ENCODE measurements around the gene ZNF268. TPM values are rescaled to one million over a fixed set of nuclear protein-coding genes. Genes with fewer than 3 reads are reported as not detected.

Gene ZNF268
- total RNA-seq, 1 experiment from 2014 or later, result 12.2 TPM

- no peaks in the 10 kb centered on the region for H3K27me3 ChIP-seq (ENCODE audit: insufficient read depth, low read length)
- TF ChIP-seq ATF3 (IDR thresholded peaks at IDR 0.05) (no peak), POLR2AphosphoS5 (IDR thresholded peaks at IDR 0.05; ENCODE audit: low read depth, low read length) (no peak)
- no peaks in the 10 kb centered on the region for H3K4me1 ChIP-seq (ENCODE audit: control insufficient read depth in 1 of 2, insufficient read depth in 2 of 2, low read length in 2 of 2)
- ChIA-PET CTCF (no interaction called here), RAD21 (ENCODE audit: low non-redundant PET in 1 of 2, low total read pairs in 2 of 2, uncharacterized antibody in 2 of 2, unreplicated experiment in 2 of 2) (no interaction called here), POLR2A (no interaction called here)
- no peak overlapping the region for H3K9ac ChIP-seq (ENCODE audit: low read length)
- H2AFZ ChIP-seq (ENCODE audit: low read depth, low read length, poor library complexity, severe bottlenecking), result no peak overlapping the region
- no peaks in the 10 kb centered on the region for H3K79me2 ChIP-seq (ENCODE audit: insufficient read depth, low read length)
- H3K27ac ChIP-seq (ENCODE audit: low read depth, low read length), result no peak overlapping the region
- H3K4me2 ChIP-seq (ENCODE audit: low read length), result no peak overlapping the region
- H3K9me3 ChIP-seq (ENCODE audit: control insufficient read depth in 1 of 2, insufficient read depth in 1 of 2, low read depth in 1 of 2, low read length in 2 of 2), result peaks cover 52 to 55% of the 10 kb centered on the region in 2 experiments
- DNase-seq (ENCODE audit: low read depth, low spot score) (no peak), ATAC-seq (no peak)
- no peaks in the 10 kb centered on the region for H4K20me1 ChIP-seq (ENCODE audit: insufficient read depth)
- peaks cover 2 to 25% of the 10 kb centered on the region in 2 experiments; a peak in 2 of 4 replicates for H3K36me3 ChIP-seq (ENCODE audit: control insufficient read depth in 1 of 2, insufficient read depth in 2 of 2, low read length in 2 of 2)
- H3K4me3 ChIP-seq (replicated peaks in 1 of 2; ENCODE audit: low read depth in 1 of 2, low read length in 2 of 2), result no peak overlapping the region
- intact Hi-C loops (cut with micrococcal nuclease), result no loop called here
- no peaks in the 10 kb centered on the region for H3K9me2 ChIP-seq (ENCODE audit: insufficient read depth)
- no TSS peak for BruUV-seq (replicated peaks)
Observed at GRCh38 chr12:133201888-133202287, 20.6 kb downstream of the ZNF268 start.

- no peak overlapping the region for H2AFZ ChIP-seq (ENCODE audit: low read depth, low read length, poor library complexity, severe bottlenecking)
- H3K4me1 ChIP-seq (ENCODE audit: control insufficient read depth in 1 of 2, insufficient read depth in 2 of 2, low read length in 2 of 2), result no peaks in the 10 kb centered on the region
- H3K4me2 ChIP-seq (ENCODE audit: low read length), result no peak overlapping the region
- RAD21 ChIA-PET (ENCODE audit: low non-redundant PET in 1 of 2, low total read pairs in 2 of 2, uncharacterized antibody in 2 of 2, unreplicated experiment in 2 of 2), result no interaction called here
- H3K9me3 ChIP-seq (ENCODE audit: control insufficient read depth in 1 of 2, insufficient read depth in 1 of 2, low read depth in 1 of 2, low read length in 2 of 2), result peaks cover 52 to 57% of the 10 kb centered on the region in 2 experiments
- no peak overlapping the region for H3K9ac ChIP-seq (ENCODE audit: low read length)
- H3K27ac ChIP-seq (ENCODE audit: low read depth, low read length), result no peak overlapping the region
- BruUV-seq (replicated peaks), result no TSS peak
- ATAC-seq (no peak), DNase-seq (ENCODE audit: low read depth, low spot score) (no peak)
- POLR2A ChIA-PET, result no interaction called here
- no peaks in the 10 kb centered on the region for H4K20me1 ChIP-seq (ENCODE audit: insufficient read depth)
- peaks cover 2 to 25% of the 10 kb centered on the region in 2 experiments; a peak in 2 of 4 replicates for H3K36me3 ChIP-seq (ENCODE audit: control insufficient read depth in 1 of 2, insufficient read depth in 2 of 2, low read length in 2 of 2)
- TF ChIP-seq REST (IDR thresholded peaks at IDR 0.05; ENCODE audit: low read depth) (no peak), SRF (IDR thresholded peaks at IDR 0.05; ENCODE audit: low read depth) (no peak), EZH2 (IDR thresholded peaks at IDR 0.05) (no peak), POLR2A (IDR thresholded peaks at IDR 0.05; ENCODE audit: borderline replicate concordance, extremely low read depth, insufficient read depth, insufficient read length) (no peak), CBX3 (IDR thresholded peaks at IDR 0.05; ENCODE audit: low read depth) (no peak), ZFX (IDR thresholded peaks at IDR 0.05) (no peak), EZH2phosphoT487 (IDR thresholded peaks at IDR 0.05; ENCODE audit: borderline replicate concordance) (no peak), MAX (IDR thresholded peaks at IDR 0.05) (no peak), YY1 (IDR thresholded peaks at IDR 0.05; ENCODE audit: extremely low read depth, insufficient replicate concordance, low read depth, low read length) (no peak)
- no peaks in the 10 kb centered on the region for H3K79me2 ChIP-seq (ENCODE audit: insufficient read depth, low read length)
- no peaks in the 10 kb centered on the region for H3K27me3 ChIP-seq (ENCODE audit: insufficient read depth, low read length)
- intact Hi-C loops (cut with micrococcal nuclease), result no loop called here
- no peak overlapping the region for H3K4me3 ChIP-seq (replicated peaks in 1 of 2; ENCODE audit: low read depth in 1 of 2, low read length in 2 of 2)
- H3K9me2 ChIP-seq (ENCODE audit: insufficient read depth), result no peaks in the 10 kb centered on the region
- CTCF ChIA-PET, result no interaction called here
Observed at GRCh38 chr12:133202493-133203343, 21.4 kb downstream of the ZNF268 start.

Data from HCT116 (cell line).